ENCODE data around the gene RSPH3. TPM values are rescaled to one million over a fixed set of nuclear protein-coding genes. Genes with fewer than 3 reads are reported as not detected.

Gene RSPH3
- total and polyA plus RNA-seq, 10 of the 15 experiments (the other 5 are each of a cell fraction or from before 2014, with no cell fraction given): 0.40 to 3.5 (median 1.4) TPM

- RAD21 ChIA-PET (ENCODE audit: unreplicated experiment): no interaction called here
- no peak for TF ChIP-seq SUZ12 (IDR thresholded peaks at IDR 0.05; ENCODE audit: unreplicated experiment)
- TF ChIP-seq MYB (IDR thresholded peaks at IDR 0.05; ENCODE audit: borderline replicate concordance, low read depth, low read length): no peak
- no peak for TF ChIP-seq IRF4 (IDR thresholded peaks at IDR 0.05; ENCODE audit: low read depth, low read length)
- no peak for TF ChIP-seq TCF3 (IDR thresholded peaks at IDR 0.05; ENCODE audit: borderline replicate concordance, insufficient read depth, low read depth, low read length)
- TF ChIP-seq KDM1A (IDR thresholded peaks at IDR 0.05; ENCODE audit: borderline replicate concordance): no peak
- no peak for TF ChIP-seq CTCF (IDR thresholded peaks at IDR 0.05 in 2 of 3, conservative IDR thresholded peaks at IDR 0.05 in 1 of 3; ENCODE audit: control insufficient read depth in 2 of 3, extremely low read depth in 1 of 3, insufficient read depth in 1 of 3, low read depth in 3 of 3, low read length in 3 of 3)
- no peak for TF ChIP-seq ZBTB11 (CRISPR knock-in tag; IDR thresholded peaks at IDR 0.05)
- no peak for TF ChIP-seq ZSCAN29 (IDR thresholded peaks at IDR 0.05)
- no peak for TF ChIP-seq ZNF622 (IDR thresholded peaks at IDR 0.05)
- TF ChIP-seq KAT2A (conservative IDR thresholded peaks at IDR 0.05; ENCODE audit: control insufficient read depth, low read depth, low read length): no peak
- TF ChIP-seq ZBTB33 (IDR thresholded peaks at IDR 0.05): no peak
- TF ChIP-seq ZNF592 (IDR thresholded peaks at IDR 0.05): no peak
- no peak for TF ChIP-seq ZZZ3 (IDR thresholded peaks at IDR 0.05; ENCODE audit: control insufficient read depth, insufficient read length, low read depth)
- intact Hi-C loops (cut with micrococcal nuclease; ENCODE audit: unreplicated experiment): no loop called here
These were observed 58.8 kb downstream of the RSPH3 start for GRCh38 chr6:158941246-158941645.

More at GRCh38 chr6:158941246-158941645, 58.8 kb downstream of the RSPH3 start:
- H3K9ac ChIP-seq (ENCODE audit: control insufficient read depth, insufficient read depth, low read length): no peak overlapping the region
- H3K27ac ChIP-seq (ENCODE audit: control insufficient read depth, insufficient read depth): no peak overlapping the region
- ChIA-PET POLR2A (no interaction called here), CTCF (no interaction called here), SMC1A (ENCODE audit: uncharacterized antibody, unreplicated experiment) (no interaction called here)
- no TSS peak for BruUV-seq (replicated peaks)
- 83% methylated on average over 2 of the region's 2 CpGs for WGBS (ENCODE audit: insufficient coverage, insufficient replicate concordance, low lambda C conversion rate, missing lambda C conversion rate)
- FAIRE-seq: no peak
- H2AFZ ChIP-seq (ENCODE audit: control insufficient read depth, low read depth, low read length): no peak overlapping the region
- ATAC-seq: no peak
- H3K79me2 ChIP-seq (ENCODE audit: control insufficient read depth, insufficient read depth, low read length): no peaks in the 10 kb centered on the region
- H3K4me1 ChIP-seq (ENCODE audit: control insufficient read depth, insufficient read depth, low read length): peaks cover 9% of the 10 kb centered on the region
- no peak for DNase-seq (ENCODE audit: low read depth, low spot score)
- H3K36me3 ChIP-seq (ENCODE audit: control insufficient read depth in 2 of 2, insufficient read depth in 2 of 2, low read length in 1 of 2): no peaks in the 10 kb centered on the region
- H3K4me3 ChIP-seq: no peak overlapping the region
- H4K20me1 ChIP-seq (ENCODE audit: control insufficient read depth, insufficient read depth): no peaks in the 10 kb centered on the region
- no peak overlapping the region for H3K4me2 ChIP-seq (ENCODE audit: control insufficient read depth, insufficient read depth)
- H3K27me3 ChIP-seq (replicated peaks in 1 of 2; ENCODE audit: control insufficient read depth in 2 of 2, insufficient read depth in 2 of 2, low read length in 1 of 2): no peaks in the 10 kb centered on the region
- H3K9me3 ChIP-seq (replicated peaks; ENCODE audit: control insufficient read depth, insufficient read depth, low read length): no peaks in the 10 kb centered on the region
- in situ Hi-C loops (cut with MboI): no loop called here

All from GM12878 (cell line).